RKO (cell line): Measurements from ENCODE around the gene ARL3.

ENCODE experiments used
- DNase-seq: peaks from one replicate; pipeline ENCODE4 v3.0.0-alpha.2; 2016; ENCODE audit warnings: low spot score

The ARL3 gene

GRCh38 chr10:102634686-102635085 lies 79.5 kb downstream of the ARL3 start:
- DNase-seq: no peak

DNA sequence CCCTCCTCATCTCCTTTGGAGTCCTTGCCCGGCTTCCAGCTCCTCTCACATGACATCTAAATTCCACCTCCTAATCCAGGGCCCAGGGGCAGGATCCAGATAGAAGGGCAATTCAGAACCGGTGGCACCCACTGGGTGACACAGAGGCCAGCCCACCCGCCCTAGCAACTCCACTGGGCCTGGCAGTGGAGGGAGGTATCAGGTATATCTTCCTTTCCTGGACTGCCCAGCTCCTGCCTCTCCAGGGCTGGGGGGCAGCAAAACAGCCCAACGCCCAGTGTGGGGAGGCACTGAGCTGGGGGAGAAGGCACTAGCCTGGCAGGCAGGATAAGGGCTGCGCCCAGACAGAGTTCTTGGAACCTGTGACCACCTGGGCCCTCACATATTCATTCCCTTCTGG lies 80.3 kb downstream of the ARL3 start:
- no peak for DNase-seq

DNA sequence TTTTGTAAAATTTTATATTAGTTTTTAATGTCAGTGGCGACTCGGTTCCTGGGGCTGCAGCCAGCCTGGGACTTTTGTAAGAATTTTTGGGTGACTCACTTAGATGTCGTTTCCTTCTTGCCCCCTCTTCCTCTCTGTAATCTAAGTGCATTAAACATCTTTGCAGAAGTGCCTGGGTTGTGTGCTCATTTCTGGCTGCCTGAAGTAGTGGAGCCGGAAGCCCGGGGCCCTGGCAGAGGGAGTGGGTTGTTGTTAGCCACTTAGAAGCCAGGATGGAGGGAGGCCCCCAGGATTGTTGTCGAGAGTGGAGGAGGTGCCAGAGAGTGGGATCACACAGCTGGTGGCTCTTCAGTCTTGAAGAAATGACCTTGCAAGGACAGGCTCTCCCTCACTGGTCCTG lies 80.9 kb downstream of the ARL3 start:
- DNase-seq: no peak

DNA sequence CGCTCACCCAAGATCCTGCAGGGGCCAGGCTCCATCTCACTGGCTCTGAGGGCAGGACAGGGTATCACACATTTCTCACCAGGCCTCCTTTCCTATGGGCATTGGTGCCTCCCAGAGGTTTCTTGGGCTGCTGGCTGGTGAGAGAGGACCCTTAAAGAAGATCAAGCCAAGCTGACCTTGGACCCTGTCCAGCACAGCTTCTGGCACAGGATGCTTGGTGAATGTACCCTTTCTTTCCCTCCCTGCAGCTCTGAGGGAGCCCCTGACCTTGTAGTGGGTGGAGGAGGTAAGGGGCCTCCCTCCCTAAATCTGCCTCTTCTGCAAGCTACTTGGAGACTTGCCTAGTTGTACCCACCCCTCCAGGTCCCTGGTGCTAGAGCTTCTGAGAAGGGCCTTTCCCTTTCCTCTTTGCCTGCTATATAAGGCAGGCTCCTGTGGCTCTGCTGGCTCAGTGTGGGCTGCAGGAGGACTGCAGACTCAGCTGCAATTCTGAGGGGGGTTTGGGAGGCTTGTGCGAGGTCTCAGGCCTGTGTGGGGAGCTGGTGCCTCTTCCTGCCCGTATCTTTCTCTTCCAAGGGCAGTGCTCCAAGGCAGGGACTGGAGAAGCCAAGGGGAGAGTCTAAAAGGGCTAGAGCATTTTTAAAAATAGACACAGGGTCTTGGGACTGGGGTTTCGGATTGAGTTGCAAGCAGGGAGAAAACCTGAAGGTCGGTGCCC lies 81.6 kb downstream of the ARL3 start:
- DNase-seq: no peak

GRCh38 chr10:102631525-102632393 lies 82.4 kb downstream of the ARL3 start:
- no peak for DNase-seq

DNA sequence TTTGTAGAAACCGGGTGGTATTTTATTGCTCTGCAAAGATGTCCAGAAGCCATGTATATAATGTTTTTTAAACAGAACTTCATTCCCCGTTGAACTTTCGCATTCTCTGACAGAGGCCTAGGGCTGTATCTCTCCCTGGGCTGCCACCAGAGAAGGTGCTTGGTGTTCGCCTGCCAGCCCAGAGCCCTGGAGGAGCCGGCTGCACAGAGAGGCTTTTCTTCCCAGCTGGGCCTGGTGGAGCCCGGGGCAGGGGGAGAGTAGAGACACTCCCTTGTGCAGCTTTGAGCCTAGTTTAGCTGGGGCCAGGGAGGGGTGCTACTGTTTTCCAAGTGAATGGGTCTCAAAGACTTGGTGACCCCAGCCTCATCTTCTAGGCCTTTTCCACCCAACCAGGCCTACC lies 83.5 kb downstream of the ARL3 start:
- no peak for DNase-seq

GRCh38 chr10:102629661-102630614 lies 84.3 kb downstream of the ARL3 start:
- DNase-seq: no peak

DNA sequence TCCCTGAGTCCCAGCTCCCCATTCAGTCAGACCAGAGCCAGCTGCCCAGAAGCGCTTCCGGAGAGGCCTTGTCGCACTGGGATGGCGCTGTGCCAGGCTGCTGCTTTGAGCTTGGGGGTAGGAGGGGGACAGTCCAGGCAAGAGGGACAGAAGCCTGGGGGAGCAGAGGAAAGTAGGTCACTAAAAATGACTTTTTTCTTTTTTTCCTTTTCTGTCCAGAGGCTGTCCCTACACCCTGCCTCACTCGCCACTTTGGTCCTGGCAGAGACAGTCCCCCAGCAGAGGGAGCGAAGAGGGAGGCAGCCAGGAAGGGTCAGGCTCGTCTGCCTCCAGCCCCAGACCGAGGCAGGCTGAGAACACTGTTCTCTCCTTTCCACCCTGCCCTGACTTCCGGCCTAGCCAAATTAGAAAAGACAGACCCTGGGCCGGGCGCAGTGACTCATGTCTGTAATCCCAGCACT lies 85.7 kb downstream of the ARL3 start:
- DNase-seq: no peak

DNA sequence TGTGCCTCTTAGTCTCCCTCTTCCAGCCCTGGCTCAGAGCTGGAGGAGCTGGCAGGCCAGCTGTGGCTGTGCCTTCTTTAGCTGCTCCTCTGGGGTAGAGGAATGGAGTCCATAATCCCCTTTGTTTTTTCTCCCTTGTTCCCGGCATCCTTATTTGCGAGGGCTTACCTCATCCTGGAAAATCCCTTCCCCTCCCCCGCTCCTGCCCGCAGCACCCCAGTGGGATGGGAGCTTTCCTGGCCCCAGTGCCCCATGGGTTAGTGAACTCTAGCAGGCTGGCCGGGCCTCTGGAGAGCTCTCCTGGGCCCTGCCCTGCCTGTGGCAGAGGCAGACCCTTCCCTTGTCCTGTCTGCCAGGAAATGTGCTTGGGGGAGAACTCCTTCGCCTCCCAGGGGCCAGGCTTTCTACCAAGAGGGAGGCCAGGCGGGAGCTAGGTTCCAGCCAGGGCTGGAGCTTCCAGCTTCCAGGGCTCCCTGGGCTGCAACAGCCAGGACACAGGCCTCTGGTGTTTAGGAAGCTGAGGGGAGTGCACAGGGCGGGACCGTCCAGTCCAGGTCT lies 86.4 kb downstream of the ARL3 start:
- DNase-seq: no peak

- no peak for DNase-seq
Observed at GRCh38 chr10:102627291-102627735, 86.9 kb downstream of the ARL3 start.

DNA sequence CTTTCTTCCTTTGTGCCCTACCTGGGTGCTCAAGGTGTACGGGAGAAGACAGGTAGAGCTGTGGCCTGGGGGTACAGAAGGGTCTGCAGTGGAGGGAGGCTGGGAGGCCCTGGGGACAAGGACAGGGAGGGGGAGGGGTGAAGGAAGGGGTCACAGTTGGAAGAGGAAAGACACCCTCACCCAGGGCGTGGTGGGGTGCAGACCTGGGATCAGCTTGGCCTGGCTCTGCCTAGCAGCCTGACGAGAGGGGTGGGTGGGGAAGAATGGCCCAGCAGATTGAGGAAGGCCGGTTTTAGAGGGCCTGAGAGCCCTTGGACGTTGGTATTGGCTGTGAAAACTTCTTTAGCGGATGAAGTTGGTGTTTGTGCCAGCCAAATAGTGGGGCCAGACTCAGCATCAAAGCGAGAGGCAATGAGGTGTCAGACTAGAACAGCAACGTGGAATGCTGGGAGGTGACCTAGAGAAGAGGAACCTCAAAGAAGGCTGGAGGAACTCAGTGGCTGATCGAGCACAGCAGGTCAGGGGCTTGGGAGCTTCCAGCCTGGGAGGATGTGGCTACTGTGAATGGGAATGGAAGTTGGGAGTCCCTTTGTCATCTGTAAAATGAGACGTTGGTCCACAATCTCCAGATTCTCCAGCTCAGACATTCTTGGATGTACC lies 88.0 kb downstream of the ARL3 start:
- no peak for DNase-seq

- DNase-seq: no peak
Observed at GRCh38 chr10:102624751-102625645, 89.2 kb downstream of the ARL3 start.

- DNase-seq: no peak
Observed at GRCh38 chr10:102624094-102624493, 90.1 kb downstream of the ARL3 start.
